GM18858 (cell line): ENCODE results near the gene ZSCAN1.

ENCODE experiments used
- ATAC-seq: cut with Tn5 transposase; IDR thresholded peaks from one replicate; pipeline ENCODE4 v1.9.1; 2021; ENCODE audit not compliant: unreplicated experiment

ZSCAN1 gene

GRCh38 chr19:58067240-58067912, 33.6 kb downstream of the ZSCAN1 start:
- no peak for ATAC-seq

- no peak for ATAC-seq
These were observed 46.0 kb downstream of the ZSCAN1 start for GRCh38 chr19:58079792-58080191.

- no peak for ATAC-seq
These were observed 49.2 kb downstream of the ZSCAN1 start for GRCh38 chr19:58083021-58083420.

- ATAC-seq: no peak
These were observed 50.9 kb downstream of the ZSCAN1 start for GRCh38 chr19:58084596-58085347.

GRCh38 chr19:58085348-58085875, 51.6 kb downstream of the ZSCAN1 start:
- ATAC-seq: no peak

GRCh38 chr19:58086825-58087710, 53.2 kb downstream of the ZSCAN1 start:
- no peak for ATAC-seq

- ATAC-seq: no peak
These were observed 54.8 kb downstream of the ZSCAN1 start for GRCh38 chr19:58088521-58089052.

GRCh38 chr19:58089846-58090245, 56.0 kb downstream of the ZSCAN1 start:
- ATAC-seq: no peak

GRCh38 chr19:58091251-58091995, 57.6 kb downstream of the ZSCAN1 start:
- ATAC-seq: no peak

- no peak for ATAC-seq
These were observed 59.2 kb downstream of the ZSCAN1 start for GRCh38 chr19:58093071-58093470.

GRCh38 chr19:58095328-58095727, 61.5 kb downstream of the ZSCAN1 start:
- no peak for ATAC-seq

GRCh38 chr19:58096884-58097283, 63.1 kb downstream of the ZSCAN1 start:
- no peak for ATAC-seq

- no peak for ATAC-seq
These were observed 63.5 kb downstream of the ZSCAN1 start for GRCh38 chr19:58097349-58097748.

GRCh38 chr19:58097781-58098681, 64.2 kb downstream of the ZSCAN1 start, which contains the start of gene ZSCAN18:
ZSCAN18 (minus strand) TSS chr19:58098231; CDS start chr19:58090267, 7,964 bp downstream.
- ATAC-seq: peak; percentile 51

GRCh38 chr19:58098682-58098998, 64.8 kb downstream of the ZSCAN1 start:
- ATAC-seq: no peak
